Ovary (tissue), 9 donors: ENCODE data around the gene PHEX. TPM values are rescaled to one million over a fixed set of nuclear protein-coding genes. Genes with fewer than 3 reads are reported as not detected.

ENCODE experiments used
- DNase-seq, 5 donors: peaks; one replicate each; pipeline ENCODE4 v3.0.0-alpha.2; 2019 to 2020
- H3K27ac ChIP-seq, 2 donors: fragments of 200-600 bp; one replicate each; pipeline versions ENCODE4 v1.5.1 to v1.8.0; 2019 to 2022
- H3K27me3 ChIP-seq: fragments of 200-600 bp; one replicate; pipeline ENCODE4 v1.8.0; 2022
- H3K36me3 ChIP-seq: fragments of 200-600 bp; sonication (generic); one replicate; pipeline ENCODE4 v1.5.1; 2019
- H3K4me1 ChIP-seq: one replicate; pipeline ENCODE4 v1.8.1; 2013; ENCODE audit warnings: mild to moderate bottlenecking, moderate library complexity; ENCODE audit not compliant: insufficient read depth
- H3K4me3 ChIP-seq: fragments of 200-600 bp; sonication (generic); one replicate; pipeline ENCODE4 v1.5.1; 2017
- H3K9me3 ChIP-seq, 2 donors: fragments of 200-600 bp in 1 of 2; sonication (generic) in 1 of 2; one replicate each; pipeline versions ENCODE4 v1.5.1 to v1.8.1; 2013 to 2019; ENCODE audit warnings: mild to moderate bottlenecking in 1 of 2, moderate library complexity in 1 of 2
- CTCF ChIP-seq, 3 donors: fragments of 450-650 bp in 2 of 3; fragments of 200-600 bp in 1 of 3; IDR thresholded peaks; one replicate each; pipeline versions ENCODE4 v1.5.1 to v1.8.0; 2016 to 2022; ENCODE audit warnings: antibody characterized with exemption in 3 of 3, mild to moderate bottlenecking in 1 of 3
- EP300 ChIP-seq: sonication (generic); formaldehyde crosslinking; IDR thresholded peaks from one replicate; pipeline ENCODE4 v1.6.1; 2017; ENCODE audit warnings: antibody characterized with exemption
- POLR2A ChIP-seq: fragments of 450-650 bp; IDR thresholded peaks from one replicate; pipeline ENCODE4 v1.6.1; 2017; ENCODE audit warnings: antibody characterized with exemption, mild to moderate bottlenecking, moderate library complexity
- WGBS, 3 donors: extraction: QIAGEN DNeasy Blood & Tissue Kit in 1 of 3; methylation state at CpG; one replicate each; pipeline versions ENCODE4 v1.1.5 to v1.1.7; 2013 to 2017; 5-methylcytosine and 5-hydroxymethylcytosine counted together
- intact Hi-C, 4 donors: fragments of 100-400 bp; cut with DNase I; formaldehyde crosslinking; loops; one replicate each; pipeline versions ENCODE4 v1.11.0 to v1.15.1; 2022 to 2023
- polyA plus RNA-seq, 2 donors: library from polyadenylated mRNA; stranded (reverse); fragments of 200-250 nt in 1 of 2; fragments of 350-450 nt in 1 of 2; fragmentation: Illumina TruSeq in 1 of 2; extraction: RNeasy Lipid Tissue Mini Kit (QIAGEN cat#74804) in 1 of 2; gene quantifications; one replicate each; pipeline ENCODE4 v1.2.3, GENCODE V29; 2013 to 2014
- total RNA-seq, 7 donors: library from RNA; depleted of rRNA in 2 of 7; stranded (reverse); fragments of >200 nt in 2 of 7; fragmentation: NEBNext Ultra II Directional in 3 of 7; extraction: Animal tissue kit (Norgen Biotek cat#: 25700) in 3 of 7; gene quantifications; one replicate each; pipeline versions ENCODE4 v1.1.0 to v1.2.4, GENCODE V29; 2016 to 2023
- donor health status: DM: no; HTN: no; CAD: no; lungs with moderate emphysema.
- donor health status: DM: no; HTN: no; CAD: no.
- donor health status: Bipolar disorder and iron deficiency.
- donor health status: DM: yes; HTN: yes; CAD: no.
- donor health status: DM: no; HTN: no; CAD: no.
- donor health status: DM: yes; HTN: yes; CAD: no.

The PHEX gene
- total and polyA plus RNA-seq, 9 donors: 0.46 to 18.9 (median 1.1) TPM

- intact Hi-C loops: no loop called here
- 68 to 88% (median 84%) methylated on average over 1 of the region's 1 CpG for WGBS, 3 donors
- Histone ChIP-seq H3K4me1 (no peaks in the 10 kb centered on the region), H3K4me3 (no peak overlapping the region), H3K27me3 (no peaks in the 10 kb centered on the region), H3K36me3 (no peaks in the 10 kb centered on the region), H3K9me3 (no peaks in the 10 kb centered on the region), H3K27ac (no peak overlapping the region)
- DNase-seq: no peak
- TF ChIP-seq CTCF (IDR thresholded peaks at IDR 0.05) (no peak), EP300 (no peak), POLR2A (no peak)
Measured at GRCh38 chrX:22059775-22060174, 27.6 kb downstream of the PHEX start.

GRCh38 chrX:22060415-22061280 lies 28.5 kb downstream of the PHEX start:
- intact Hi-C loops: no loop called here
- WGBS, 3 donors: 60 to 69% (median 65%) methylated on average over 6 of the region's 6 CpGs
- no peak for DNase-seq
- Histone ChIP-seq H3K4me3 (no peak overlapping the region), H3K4me1 (no peaks in the 10 kb centered on the region), H3K27ac (no peak overlapping the region), H3K9me3 (no peaks in the 10 kb centered on the region), H3K27me3 (no peaks in the 10 kb centered on the region), H3K36me3 (no peaks in the 10 kb centered on the region)
- no peak for TF ChIP-seq CTCF (IDR thresholded peaks at IDR 0.05)
- TF ChIP-seq EP300: no peak
- TF ChIP-seq POLR2A: no peak

GRCh38 chrX:22063284-22063683 lies 31.2 kb downstream of the PHEX start:
- intact Hi-C loops: no loop called here
- Histone ChIP-seq H3K36me3 (no peaks in the 10 kb centered on the region), H3K27me3 (no peaks in the 10 kb centered on the region), H3K4me3 (no peak overlapping the region), H3K9me3 (no peaks in the 10 kb centered on the region), H3K27ac (no peak overlapping the region), H3K4me1 (no peaks in the 10 kb centered on the region)
- DNase-seq: no peak
- TF ChIP-seq POLR2A (no peak), CTCF (IDR thresholded peaks at IDR 0.05) (no peak), EP300 (no peak)
- WGBS, 3 donors: 56 to 65% (median 62%) methylated on average over 7 of the region's 7 CpGs

- TF ChIP-seq EP300 (no peak), POLR2A (no peak), CTCF (IDR thresholded peaks at IDR 0.05) (no peak)
- H3K9me3 ChIP-seq: no peaks in the 10 kb centered on the region
- WGBS, 3 donors: 76 to 81% (median 79%) methylated on average over 4 of the region's 4 CpGs
- no peak overlapping the region for H3K4me3 ChIP-seq
- no peaks in the 10 kb centered on the region for H3K36me3 ChIP-seq
- H3K4me1 ChIP-seq: no peaks in the 10 kb centered on the region
- H3K27me3 ChIP-seq: no peaks in the 10 kb centered on the region
- H3K27ac ChIP-seq: no peak overlapping the region
- intact Hi-C loops: no loop called here
- no peak for DNase-seq
Measured at GRCh38 chrX:22069586-22069985, 37.5 kb downstream of the PHEX start.
